Gastroesophageal sphincter (tissue), 3 donors: Measurements from ENCODE around the gene ITGAX.

Experiments used
- CTCF ChIP-seq, 4 experiments: fragments of 200-600 bp in 2 of 4; fragments of 450-650 bp in 2 of 4; sonication (generic) in 1 of 4; IDR thresholded peaks; one replicate each; pipeline ENCODE4 v1.5.1; 2017 to 2019; ENCODE audit warnings: antibody characterized with exemption in 4 of 4, mild to moderate bottlenecking in 2 of 4, moderate library complexity in 2 of 4
- POLR2A ChIP-seq, 2 donors: fragments of 450-650 bp; IDR thresholded peaks; one replicate each; pipeline ENCODE4 v1.6.1; 2017; ENCODE audit warnings: antibody characterized with exemption in 2 of 2, mild to moderate bottlenecking in 2 of 2, moderate library complexity in 1 of 2

DNA sequence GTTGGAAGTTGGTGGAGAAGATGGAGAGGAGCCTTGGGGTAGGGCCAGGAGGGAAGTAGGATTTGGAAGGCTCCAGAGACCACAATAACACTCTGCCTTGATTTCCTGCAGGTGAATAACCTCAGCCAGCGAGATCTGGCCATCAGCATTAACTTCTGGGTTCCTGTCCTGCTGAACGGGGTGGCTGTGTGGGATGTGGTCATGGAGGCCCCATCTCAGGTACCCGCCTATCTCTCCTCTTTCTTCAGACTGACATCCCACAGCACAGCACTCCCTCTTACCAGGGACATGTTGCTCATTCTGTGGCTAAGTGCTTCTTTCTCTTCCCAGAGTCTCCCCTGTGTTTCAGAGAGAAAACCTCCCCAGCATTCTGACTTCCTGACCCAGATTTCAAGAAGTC is 68.3 kb downstream of the ITGAX start:
- TF ChIP-seq CTCF (IDR thresholded peaks at IDR 0.05) = no peak
- TF ChIP-seq POLR2A (IDR thresholded peaks at IDR 0.05) = no peak
